Epithelial cell of esophagus (primary cell): Measurements from ENCODE around the gene C4BPB.

Experiments
- DNase-seq: peaks from one replicate; pipeline ENCODE4 v3.0.0; 2010; ENCODE audit warnings: low read depth
- H3K4me3 ChIP-seq: 2 replicates; pipeline ENCODE4 v1.5.1; 2011; ENCODE audit warnings: mild to moderate bottlenecking, low read length, control low read depth
- CTCF ChIP-seq: IDR thresholded peaks from 2 replicates; pipeline ENCODE4 v1.5.1; 2011; ENCODE audit warnings: low read depth, mild to moderate bottlenecking, low read length, control low read depth, inconsistent platforms; ENCODE audit not compliant: insufficient read depth; ENCODE audit errors: missing control alignments

The C4BPB gene

GRCh38 chr1:207052911-207053769 lies 35.5 kb upstream of the C4BPB start, which contains the start of gene PFKFB2:
Gene PFKFB2, plus strand, starts transcription at chr1:207053275. Its CDS starts 1,443 bp downstream, at chr1:207054718.
- peak; percentile 40 for TF ChIP-seq CTCF
- peak within 1 kb of the TSS; percentile 88 for H3K4me3 ChIP-seq

GRCh38 chr1:207054491-207054890 lies 34.2 kb upstream of the C4BPB start:
- H3K4me3 ChIP-seq: no peak overlapping the region
- DNase-seq: no peak
- TF ChIP-seq CTCF: no peak

More at GRCh38 chr1:207052911-207053769, 35.5 kb upstream of the C4BPB start, which contains the start of gene PFKFB2:
- DNase-seq: peak; percentile 100

GRCh38 chr1:207055386-207056001 lies 33.2 kb upstream of the C4BPB start:
- no peak for DNase-seq
- TF ChIP-seq CTCF: no peak
- H3K4me3 ChIP-seq: no peak overlapping the region

GRCh38 chr1:207056673-207057072 lies 32.0 kb upstream of the C4BPB start:
- no peak for TF ChIP-seq CTCF
- DNase-seq: no peak
- no peak overlapping the region for H3K4me3 ChIP-seq

GRCh38 chr1:207058252-207058651 lies 30.4 kb upstream of the C4BPB start:
- H3K4me3 ChIP-seq: no peak overlapping the region
- no peak for TF ChIP-seq CTCF
- no peak for DNase-seq

GRCh38 chr1:207058878-207059867 lies 29.5 kb upstream of the C4BPB start:
- peak; percentile 2 for TF ChIP-seq CTCF
- DNase-seq: no peak
- H3K4me3 ChIP-seq: no peak overlapping the region
